Tibial artery (tissue), 4 donors: Measurements from ENCODE around the gene NCK1.
"Not testable (repeated sequence)": the region's sequence is repeated elsewhere in the genome, so short reads cannot be mapped to it uniquely, and the experiment has no call there.

Experiments
- DNase-seq, 2 donors: peaks; one replicate each; pipeline ENCODE4 v3.0.0-alpha.2; 2019
- H3K27ac ChIP-seq, 2 donors: fragments of 200-600 bp; sonication (generic) in 1 of 2; 1 replicate in 1 of 2; 2 replicates in 1 of 2; pipeline ENCODE4 v1.5.1; 2018 to 2019; ENCODE audit warnings: mild to moderate bottlenecking in 1 of 2
- H3K27me3 ChIP-seq, 2 donors: fragments of 200-600 bp; sonication (generic) in 1 of 2; one replicate each; pipeline versions ENCODE4 v1.5.1 to v1.6.0; 2016 to 2019
- H3K36me3 ChIP-seq, 3 donors: fragments of 200-600 bp; sonication (generic) in 2 of 3; one replicate each; pipeline ENCODE4 v1.5.1; 2016 to 2019; ENCODE audit warnings: mild to moderate bottlenecking in 2 of 3
- H3K4me1 ChIP-seq, 4 donors: fragments of 200-600 bp; sonication (generic) in 2 of 4; 1 replicate in 3 of 4; 2 replicates in 1 of 4; pipeline ENCODE4 v1.5.1; 2016 to 2019
- H3K4me3 ChIP-seq, 2 donors: fragments of 200-600 bp; sonication (generic) in 1 of 2; 1 replicate in 1 of 2; 2 replicates in 1 of 2; pipeline ENCODE4 v1.5.1; 2018 to 2019; ENCODE audit warnings: mild to moderate bottlenecking in 2 of 2
- H3K9me3 ChIP-seq, 3 donors: fragments of 200-600 bp; sonication (generic) in 1 of 3; one replicate each; pipeline ENCODE4 v1.5.1; 2016 to 2019
- CTCF ChIP-seq, 2 experiments: fragments of 200-600 bp in 1 of 2; fragments of 450-650 bp in 1 of 2; IDR thresholded peaks; one replicate each; pipeline ENCODE4 v1.5.1; 2017 to 2019; ENCODE audit warnings: antibody characterized with exemption in 2 of 2, mild to moderate bottlenecking in 1 of 2, moderate library complexity in 1 of 2
- intact Hi-C: fragments of 100-400 bp; cut with DNase I; formaldehyde crosslinking; loops from one replicate; pipeline ENCODE4 v1.15.0; 2023; ENCODE audit warnings: low total_unique reads

Gene NCK1

GRCh38 chr3:136869282-136869681 lies 7.3 kb downstream of the NCK1 start:
- Histone ChIP-seq H3K4me1 (no peaks in the 10 kb centered on the region), H3K9me3 (no peaks in the 10 kb centered on the region), H3K27me3 (no peaks in the 10 kb centered on the region), H3K36me3 (peaks cover 3 to 31% (median 25%) of the 10 kb centered on the region in 3 donors), H3K4me3 (no peak overlapping the region), H3K27ac (no peak overlapping the region)
- no peak for TF ChIP-seq CTCF (IDR thresholded peaks at IDR 0.05)
- DNase-seq, result no peak
- intact Hi-C loops, result loop anchor here (10.0 kb wide), 3 partner anchors 114 to 674 kb away; partner anchors contain the start of genes MSL2 and STAG1

GRCh38 chr3:136872258-136872657 lies 10.2 kb downstream of the NCK1 start:
- H3K9me3 ChIP-seq, H3K4me3 ChIP-seq, DNase-seq, H3K27ac ChIP-seq, intact Hi-C loops, H3K4me1 ChIP-seq, H3K27me3 ChIP-seq: not testable (repeated sequence)
- H3K36me3 ChIP-seq, result peaks cover 3 to 32% (median 25%) of the 10 kb centered on the region in 3 donors

GRCh38 chr3:136879510-136879909 lies 17.5 kb downstream of the NCK1 start:
- H3K4me3 ChIP-seq, H3K27me3 ChIP-seq, H3K27ac ChIP-seq, DNase-seq, intact Hi-C loops, H3K9me3 ChIP-seq, H3K36me3 ChIP-seq, H3K4me1 ChIP-seq: not testable (repeated sequence)

- intact Hi-C loops, result no loop called here
Observed at GRCh38 chr3:136882571-136882970, 20.6 kb downstream of the NCK1 start.

GRCh38 chr3:136883967-136884720 lies 22.1 kb downstream of the NCK1 start:
- Histone ChIP-seq H3K27ac (no peak overlapping the region), H3K9me3 (no peaks in the 10 kb centered on the region), H3K4me3 (no peak overlapping the region), H3K36me3 (no peaks in the 10 kb centered on the region), H3K4me1 (peaks cover 0 to 9% (median 5%) of the 10 kb centered on the region in 4 donors), H3K27me3 (no peaks in the 10 kb centered on the region)
- no peak for TF ChIP-seq CTCF (IDR thresholded peaks at IDR 0.05)
- intact Hi-C loops, result no loop called here
- no peak for DNase-seq

More at GRCh38 chr3:136882571-136882970, 20.6 kb downstream of the NCK1 start:
- TF ChIP-seq CTCF (IDR thresholded peaks at IDR 0.05), result no peak
- Histone ChIP-seq H3K4me1 (peaks cover 0 to 9% (median 5%) of the 10 kb centered on the region in 4 donors), H3K9me3 (no peaks in the 10 kb centered on the region), H3K36me3 (no peaks in the 10 kb centered on the region), H3K27ac (no peak overlapping the region), H3K4me3 (no peak overlapping the region), H3K27me3 (no peaks in the 10 kb centered on the region)
- no peak for DNase-seq

GRCh38 chr3:136885357-136886213 lies 23.6 kb downstream of the NCK1 start:
- intact Hi-C loops, result no loop called here
- Histone ChIP-seq H3K4me3 (no peak overlapping the region), H3K9me3 (no peaks in the 10 kb centered on the region), H3K27ac (no peak overlapping the region), H3K27me3 (no peaks in the 10 kb centered on the region), H3K4me1 (peaks cover 0 to 9% (median 5%) of the 10 kb centered on the region in 4 donors), H3K36me3 (peaks cover 0 to 4% (median 0%) of the 10 kb centered on the region in 3 donors)
- no peak for TF ChIP-seq CTCF (IDR thresholded peaks at IDR 0.05)
- DNase-seq, result no peak
